ENCODE data around the gene DNAAF2. TPM values are rescaled to one million over a fixed set of nuclear protein-coding genes. Genes with fewer than 3 reads are reported as not detected.
A peak's percentile ranks its signal among the peaks of the same experiment; 100 is the strongest.

DNAAF2 gene
- total and polyA plus RNA-seq, 2 of the 13 experiments (the other 11 are each of a cell fraction or from before 2014, with no cell fraction given): 6.1 to 13.6 TPM

- TF ChIP-seq MBD4 (IDR thresholded peaks at IDR 0.05; ENCODE audit: borderline replicate concordance, low read length) (no peak), ASH2L (IDR thresholded peaks at IDR 0.05; ENCODE audit: insufficient read length, low read depth, low read length) (peak; percentile 97), SMARCE1 (IDR thresholded peaks at IDR 0.05; ENCODE audit: borderline replicate concordance) (no peak), ZSCAN20 (CRISPR knock-in tag; IDR thresholded peaks at IDR 0.05; ENCODE audit: borderline replicate concordance) (no peak), ZNF282 (IDR thresholded peaks at IDR 0.05; ENCODE audit: partially characterized antibody) (no peak), TBX3 (IDR thresholded peaks at IDR 0.05; ENCODE audit: borderline replicate concordance) (peak; percentile 55), TGIF2 (CRISPR knock-in tag; IDR thresholded peaks at IDR 0.05) (peak; percentile 67; the same call in 1 of the 2 replicates), ZNF337 (CRISPR knock-in tag; IDR thresholded peaks at IDR 0.05; ENCODE audit: borderline replicate concordance, low read depth) (no peak), ZBTB7B (CRISPR knock-in tag; IDR thresholded peaks at IDR 0.05) (no peak; the same call in 1 of the 2 replicates), XRCC5 (optimal IDR thresholded peaks at IDR 0.05; ENCODE audit: low read length) (peak; percentile 62), RARG (CRISPR knock-in tag; IDR thresholded peaks at IDR 0.05; ENCODE audit: low read depth) (no peak), PLRG1 (conservative IDR thresholded peaks at IDR 0.05) (no peak), ZHX1 (CRISPR knock-in tag; IDR thresholded peaks at IDR 0.05; ENCODE audit: low read depth) (0 out of 2 replicates have a peak, but pooled peaks have one; percentile 32), ZGPAT (CRISPR knock-in tag; IDR thresholded peaks at IDR 0.05) (peak; percentile 88), ISX (CRISPR knock-in tag; conservative IDR thresholded peaks at IDR 0.05) (no peak), ZSCAN31 (CRISPR knock-in tag; IDR thresholded peaks at IDR 0.05; ENCODE audit: low read depth) (no peak; the same call in 1 of the 2 replicates), FOXM1 (CRISPR knock-in tag; IDR thresholded peaks at IDR 0.05) (peak; percentile 83; the same call in 1 of the 2 replicates), MYPOP (CRISPR knock-in tag; IDR thresholded peaks at IDR 0.05) (peak; percentile 93), REPIN1 (CRISPR knock-in tag; IDR thresholded peaks at IDR 0.05; ENCODE audit: borderline replicate concordance, low read depth) (no peak; the same call in none of the 2 replicates), PHB2 (IDR thresholded peaks at IDR 0.05; ENCODE audit: partially characterized antibody) (no peak), ATRX (CRISPR knock-in tag; IDR thresholded peaks at IDR 0.05; ENCODE audit: borderline replicate concordance) (no peak), SAFB2 (CRISPR knock-in tag; IDR thresholded peaks at IDR 0.05; ENCODE audit: borderline replicate concordance, low read depth) (peak; percentile 81; the same call in 1 of the 2 replicates), NFIC (IDR thresholded peaks at IDR 0.05; ENCODE audit: low read length) (0 out of 2 replicates have a peak, but pooled peaks have one; percentile 17), TAF1 (CRISPR knock-in tag; IDR thresholded peaks at IDR 0.05) (peak; percentile 95), ZC3H13 (CRISPR knock-in tag; IDR thresholded peaks at IDR 0.05) (peak; percentile 94)
Measured at GRCh38 chr14:49598485-49599300, 36.4 kb downstream of the DNAAF2 start, which contains the start of gene LRR1 (continued).
